ENCODE results near the gene CTDP1. TPM values are rescaled to one million over a fixed set of nuclear protein-coding genes. Genes with fewer than 3 reads are reported as not detected.
"Not testable (repeated sequence)": the region's sequence is repeated elsewhere in the genome, so short reads cannot be mapped to it uniquely, and the experiment has no call there.

Gene CTDP1
- total and polyA plus RNA-seq, 9 of the 15 experiments (the other 6 are each of a cell fraction or from before 2014, with no cell fraction given), result 0.07 to 19.2 (median 4.0) TPM

DNA sequence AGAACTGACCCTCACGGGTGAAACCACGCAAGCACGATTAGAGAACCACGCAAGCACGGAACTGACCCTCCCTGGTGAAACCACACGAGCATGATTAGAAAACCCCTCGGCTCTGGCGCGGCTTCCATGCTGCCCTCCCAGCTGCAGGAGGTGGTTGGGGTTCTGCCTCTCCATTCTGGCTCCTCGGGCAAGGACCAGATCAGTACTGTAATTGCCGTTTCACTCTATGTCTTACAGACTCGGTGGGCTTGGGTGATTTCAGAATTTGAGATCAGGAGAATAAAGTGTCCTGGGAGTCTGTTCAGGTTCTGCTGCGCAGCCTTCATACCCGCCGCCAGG, 59.8 kb downstream of the CTDP1 start:
- in situ Hi-C loops (cut with MboI) (no loop called here), intact Hi-C loops (cut with micrococcal nuclease) (no loop called here)
- no peaks in the 10 kb centered on the region for H3K4me1 ChIP-seq (replicated peaks in 1 of 2; ENCODE audit: control insufficient read depth in 2 of 2, insufficient read depth in 2 of 2, low read length in 2 of 2)
- no peak overlapping the region for H2AFZ ChIP-seq (ENCODE audit: low read depth, low read length)
- H3K9me1 ChIP-seq (ENCODE audit: control insufficient read depth, insufficient read depth, low read length), result no peaks in the 10 kb centered on the region
- FAIRE-seq (no peak), ATAC-seq (no peak), DNase-seq (ENCODE audit: extremely low read depth in 1 of 4, low spot score in 3 of 4) (no peak)
- H3K4me3 ChIP-seq, result no peak overlapping the region
- peaks cover 22% of the 10 kb centered on the region; the same call in 2 of the 3 replicates for H3K36me3 ChIP-seq (ENCODE audit: control insufficient read depth, insufficient read depth, low read length)
- H3K27me3 ChIP-seq (ENCODE audit: control insufficient read depth in 2 of 2, insufficient read depth in 2 of 2, low read length in 2 of 2), result no peaks in the 10 kb centered on the region
- H3K79me2 ChIP-seq (ENCODE audit: control insufficient read depth, insufficient read depth, low read length), result no peaks in the 10 kb centered on the region
- ChIA-PET POLR2A (no interaction called here), CTCF (ENCODE audit: low intra/inter-chr PET ratio) (no interaction called here)
- no peaks in the 10 kb centered on the region for H4K20me1 ChIP-seq (replicated peaks; ENCODE audit: control insufficient read depth, insufficient read depth, low read length)
- 96% methylated on average over 5 of the region's 15 CpGs for WGBS (ENCODE audit: insufficient coverage, low coverage, missing lambda C conversion rate)
- no peak overlapping the region for H3K27ac ChIP-seq (ENCODE audit: extremely low read depth, low read depth, low read length)
- no peaks in the 10 kb centered on the region for H3K9me3 ChIP-seq (replicated peaks; ENCODE audit: control insufficient read depth, insufficient read depth, low read depth, low read length)
- H3K9ac ChIP-seq (ENCODE audit: insufficient read depth in 1 of 2, low read depth in 2 of 2, low read length in 2 of 2), result no peak overlapping the region
- no TSS peak for BruUV-seq (replicated peaks)
- TF ChIP-seq, protein P1, sequence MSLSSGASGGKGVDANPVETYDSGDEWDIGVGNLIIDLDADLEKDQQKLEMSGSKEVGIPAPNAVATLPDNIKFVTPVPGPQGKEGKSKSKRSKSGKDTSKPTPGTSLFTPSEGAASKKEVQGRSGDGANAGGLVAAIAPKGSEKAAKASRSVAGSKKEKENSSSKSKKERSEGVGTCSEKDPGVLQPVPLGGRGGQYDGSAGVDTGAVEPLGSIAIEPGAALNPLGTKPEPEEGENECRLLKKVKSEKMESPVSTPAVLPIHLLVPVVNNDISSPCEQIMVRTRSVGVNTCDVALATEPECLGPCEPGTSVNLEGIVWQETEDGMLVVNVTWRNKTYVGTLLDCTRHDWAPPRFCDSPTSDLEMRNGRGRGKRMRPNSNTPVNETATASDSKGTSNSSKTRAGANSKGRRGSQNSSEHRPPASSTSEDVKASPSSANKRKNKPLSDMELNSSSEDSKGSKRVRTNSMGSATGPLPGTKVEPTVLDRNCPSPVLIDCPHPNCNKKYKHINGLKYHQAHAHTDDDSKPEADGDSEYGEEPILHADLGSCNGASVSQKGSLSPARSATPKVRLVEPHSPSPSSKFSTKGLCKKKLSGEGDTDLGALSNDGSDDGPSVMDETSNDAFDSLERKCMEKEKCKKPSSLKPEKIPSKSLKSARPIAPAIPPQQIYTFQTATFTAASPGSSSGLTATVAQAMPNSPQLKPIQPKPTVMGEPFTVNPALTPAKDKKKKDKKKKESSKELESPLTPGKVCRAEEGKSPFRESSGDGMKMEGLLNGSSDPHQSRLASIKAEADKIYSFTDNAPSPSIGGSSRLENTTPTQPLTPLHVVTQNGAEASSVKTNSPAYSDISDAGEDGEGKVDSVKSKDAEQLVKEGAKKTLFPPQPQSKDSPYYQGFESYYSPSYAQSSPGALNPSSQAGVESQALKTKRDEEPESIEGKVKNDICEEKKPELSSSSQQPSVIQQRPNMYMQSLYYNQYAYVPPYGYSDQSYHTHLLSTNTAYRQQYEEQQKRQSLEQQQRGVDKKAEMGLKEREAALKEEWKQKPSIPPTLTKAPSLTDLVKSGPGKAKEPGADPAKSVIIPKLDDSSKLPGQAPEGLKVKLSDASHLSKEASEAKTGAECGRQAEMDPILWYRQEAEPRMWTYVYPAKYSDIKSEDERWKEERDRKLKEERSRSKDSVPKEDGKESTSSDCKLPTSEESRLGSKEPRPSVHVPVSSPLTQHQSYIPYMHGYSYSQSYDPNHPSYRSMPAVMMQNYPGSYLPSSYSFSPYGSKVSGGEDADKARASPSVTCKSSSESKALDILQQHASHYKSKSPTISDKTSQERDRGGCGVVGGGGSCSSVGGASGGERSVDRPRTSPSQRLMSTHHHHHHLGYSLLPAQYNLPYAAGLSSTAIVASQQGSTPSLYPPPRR (CRISPR knock-in tag; IDR thresholded peaks at IDR 0.05; ENCODE audit: borderline replicate concordance), result no peak
- TF ChIP-seq ZNF134 (CRISPR knock-in tag; conservative IDR thresholded peaks at IDR 0.05) (no peak), NCOA2 (IDR thresholded peaks at IDR 0.05; ENCODE audit: partially characterized antibody in 2 of 2) (no peak), TAF1 (IDR thresholded peaks at IDR 0.05; ENCODE audit: control insufficient read depth, extremely low read depth, insufficient read depth, low read length, severe bottlenecking) (no peak), CBX1 (IDR thresholded peaks at IDR 0.05; ENCODE audit: low read depth) (no peak), ZBTB8A (IDR thresholded peaks at IDR 0.05; ENCODE audit: partially characterized antibody) (no peak)
- H3K4me2 ChIP-seq (ENCODE audit: insufficient read depth, low read length), result no peak overlapping the region

GRCh38 chr18:79740047-79740446, 60.4 kb downstream of the CTDP1 start:
- H4K20me1 ChIP-seq (replicated peaks; ENCODE audit: control insufficient read depth, insufficient read depth, low read length); H3K4me3 ChIP-seq; H3K9me3 ChIP-seq (replicated peaks; ENCODE audit: control insufficient read depth, insufficient read depth, low read depth, low read length); H3K79me2 ChIP-seq (ENCODE audit: control insufficient read depth, insufficient read depth, low read length); H3K4me1 ChIP-seq (replicated peaks in 1 of 2; ENCODE audit: control insufficient read depth in 2 of 2, insufficient read depth in 2 of 2, low read length in 2 of 2); H3K27ac ChIP-seq (ENCODE audit: extremely low read depth, low read depth, low read length); H2AFZ ChIP-seq (ENCODE audit: low read depth, low read length); in situ Hi-C loops (cut with MboI); ATAC-seq; CTCF ChIA-PET (ENCODE audit: low intra/inter-chr PET ratio); H3K4me2 ChIP-seq (ENCODE audit: insufficient read depth, low read length); POLR2A ChIA-PET; H3K9ac ChIP-seq (ENCODE audit: insufficient read depth in 1 of 2, low read depth in 2 of 2, low read length in 2 of 2); FAIRE-seq; BruUV-seq (replicated peaks); intact Hi-C loops (cut with micrococcal nuclease); H3K9me1 ChIP-seq (ENCODE audit: control insufficient read depth, insufficient read depth, low read length); H3K27me3 ChIP-seq (ENCODE audit: control insufficient read depth in 2 of 2, insufficient read depth in 2 of 2, low read length in 2 of 2); DNase-seq (ENCODE audit: extremely low read depth in 1 of 4, low spot score in 3 of 4): not testable (repeated sequence)
- peaks cover 22% of the 10 kb centered on the region; the same call in 2 of the 3 replicates for H3K36me3 ChIP-seq (ENCODE audit: control insufficient read depth, insufficient read depth, low read length)
- WGBS (ENCODE audit: insufficient coverage, low coverage, missing lambda C conversion rate), result over 99% methylated on average over 16 of the region's 27 CpGs
